Small intestine (tissue), 7 donors: ENCODE measurements around the gene TMEM242. TPM values are rescaled to one million over a fixed set of nuclear protein-coding genes. Genes with fewer than 3 reads are reported as not detected.
"Not testable (repeated sequence)": the region's sequence is repeated elsewhere in the genome, so short reads cannot be mapped to it uniquely, and the experiment has no call there.

Experiments
- DNase-seq, 2 donors: peaks; one replicate each; pipeline versions ENCODE4 v3.0.0 to v3.0.0-alpha.2; 2013
- FAIRE-seq: peaks from 2 replicates; lab custom pipeline; 2012; peaks lifted over from hg19 to GRCh38; lab: Jason Lieb, UNC
- H3K27ac ChIP-seq, 3 donors: one replicate each; pipeline ENCODE4 v1.5.1; 2013; ENCODE audit warnings: low read length in 2 of 3, mild to moderate bottlenecking in 2 of 3, control low read depth in 1 of 3, inconsistent platforms in 1 of 3, low read depth in 1 of 3, moderate library complexity in 1 of 3
- H3K27me3 ChIP-seq, 3 donors: one replicate each; pipeline ENCODE4 v1.6.1; 2013; ENCODE audit warnings: low read length in 3 of 3, inconsistent platforms in 1 of 3; ENCODE audit not compliant: control insufficient read depth in 3 of 3, insufficient read depth in 3 of 3
- H3K36me3 ChIP-seq, 3 donors: one replicate each; pipeline ENCODE4 v1.6.1; 2013; ENCODE audit warnings: low read length in 3 of 3, inconsistent platforms in 1 of 3, low read depth in 1 of 3, mild to moderate bottlenecking in 1 of 3, moderate library complexity in 1 of 3; ENCODE audit not compliant: control insufficient read depth in 3 of 3, insufficient read depth in 2 of 3
- H3K4me1 ChIP-seq, 3 donors: one replicate each; pipeline ENCODE4 v1.6.1; 2013; ENCODE audit warnings: low read length in 2 of 3, inconsistent platforms in 1 of 3, low read depth in 1 of 3, mild to moderate bottlenecking in 1 of 3, moderate library complexity in 1 of 3; ENCODE audit not compliant: control insufficient read depth in 3 of 3, insufficient read depth in 2 of 3
- H3K4me3 ChIP-seq, 3 donors: one replicate each; pipeline ENCODE4 v1.5.1; 2013; ENCODE audit warnings: low read length in 3 of 3, control low read depth in 1 of 3, inconsistent platforms in 1 of 3, low read depth in 1 of 3, mild to moderate bottlenecking in 1 of 3, moderate library complexity in 1 of 3
- H3K9me3 ChIP-seq, 2 donors: one replicate each; pipeline ENCODE4 v1.6.1; 2013; ENCODE audit warnings: low read depth in 1 of 2, low read length in 1 of 2; ENCODE audit not compliant: control insufficient read depth in 2 of 2, insufficient read depth in 1 of 2
- WGBS, 3 donors: extraction: QIAGEN DNeasy Blood & Tissue Kit; methylation state at CpG; one replicate each; pipeline ENCODE4 v1.1.7; 2013; 5-methylcytosine and 5-hydroxymethylcytosine counted together
- polyA plus RNA-seq, 4 donors: library from polyadenylated mRNA; stranded (reverse) in 3 of 4; unstranded in 1 of 4; fragments of 200-250 nt in 3 of 4; fragments of 120-200 nt in 1 of 4; gene quantifications; one replicate each; pipeline versions ENCODE4 v1.2.1 to v1.2.3, GENCODE V29; 2013
- donor health status: healthy with polysubstance abuse.
- donor health status: control.
- donor health status: control.
- donor health status: Bipolar disorder and iron deficiency.
- donor health status: healthy.

TMEM242 gene
- polyA plus RNA-seq, 4 donors: 3.8 to 9.5 (median 5.7) TPM

DNA sequence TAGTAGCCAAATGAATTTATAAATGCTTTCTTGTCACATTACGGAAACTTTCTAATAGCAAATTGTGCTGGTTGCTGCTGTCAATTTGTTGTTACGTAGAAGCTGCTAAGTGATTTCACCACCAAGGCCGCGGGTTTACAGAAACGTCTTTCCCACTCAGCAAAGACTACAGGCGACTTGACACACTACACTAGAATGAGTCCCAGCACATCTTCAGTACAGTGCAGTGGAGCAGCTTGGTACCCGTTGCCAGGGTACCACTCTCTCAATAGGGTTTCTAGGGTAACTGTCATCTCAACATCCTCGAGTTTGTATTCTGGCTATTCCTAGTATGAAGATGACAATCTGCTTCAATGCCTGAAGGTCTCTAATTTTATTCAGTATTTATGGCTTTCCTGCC lies 35.0 kb upstream of the TMEM242 start:
- no peaks in the 10 kb centered on the region for H3K27me3 ChIP-seq
- H3K9me3 ChIP-seq: no peaks in the 10 kb centered on the region
- no peak for FAIRE-seq
- DNase-seq: no peak
- H3K27ac ChIP-seq: no peak overlapping the region
- no peak overlapping the region for H3K4me3 ChIP-seq
- WGBS, 3 donors: 83 to 91% (median 86%) methylated on average over 8 of the region's 8 CpGs
- H3K36me3 ChIP-seq: no peaks in the 10 kb centered on the region
- H3K4me1 ChIP-seq: no peaks in the 10 kb centered on the region

DNA sequence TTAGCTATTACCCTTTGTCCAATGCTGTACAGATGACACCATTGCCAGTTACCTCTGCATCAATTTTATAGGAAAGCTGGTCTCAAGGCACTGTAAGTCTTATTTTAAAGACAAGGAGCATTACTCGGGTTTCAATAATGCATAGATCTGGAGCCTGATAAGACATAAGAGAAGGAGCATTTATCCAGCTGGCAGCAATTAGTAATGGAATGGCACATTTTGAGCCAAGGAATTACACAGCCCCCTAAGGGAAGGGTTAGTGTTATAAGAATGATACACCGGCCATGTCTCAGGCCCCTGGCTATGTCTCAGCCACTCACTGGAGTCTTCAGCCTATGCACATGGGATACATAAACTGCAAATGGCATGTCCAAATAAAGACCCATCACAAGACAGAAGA lies 23.1 kb upstream of the TMEM242 start:
- H3K9me3 ChIP-seq: peaks cover 0 to 5% of the 10 kb centered on the region in 2 donors
- no peak for FAIRE-seq
- no peak overlapping the region for H3K27ac ChIP-seq
- H3K4me3 ChIP-seq: no peak overlapping the region
- H3K4me1 ChIP-seq: no peaks in the 10 kb centered on the region
- H3K27me3 ChIP-seq: peaks cover 0 to 9% (median 2%) of the 10 kb centered on the region in 3 donors
- WGBS, 3 donors: 86 to 89% (median 88%) methylated on average over 2 of the region's 2 CpGs
- H3K36me3 ChIP-seq: no peaks in the 10 kb centered on the region
- no peak for DNase-seq

DNA sequence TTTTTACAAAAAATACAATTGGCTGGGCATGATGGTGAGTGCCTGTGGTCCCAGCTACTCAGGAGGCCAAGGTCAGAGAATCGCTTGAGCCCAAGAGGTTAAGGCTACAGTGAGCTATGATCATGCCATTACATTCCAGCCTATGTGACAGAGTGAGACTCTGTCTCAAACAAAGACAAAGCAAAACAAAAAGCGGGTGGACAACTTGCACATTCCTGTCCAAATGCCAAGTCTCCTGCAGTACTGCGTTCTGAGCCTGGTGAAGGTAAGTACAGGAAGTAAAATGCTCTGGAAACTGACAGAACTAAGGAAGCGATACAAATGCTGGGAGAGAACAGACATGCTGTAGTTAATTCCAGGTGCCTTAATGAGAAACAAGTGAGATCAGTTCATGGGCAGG lies 20.4 kb upstream of the TMEM242 start:
- no peak overlapping the region for H3K27ac ChIP-seq
- no peak overlapping the region for H3K4me3 ChIP-seq
- 54 to 73% (median 62%) methylated on average over 4 of the region's 4 CpGs for WGBS, 3 donors
- no peak for FAIRE-seq
- H3K9me3 ChIP-seq: no peaks in the 10 kb centered on the region
- no peaks in the 10 kb centered on the region for H3K4me1 ChIP-seq
- peaks cover 0 to 7% (median 2%) of the 10 kb centered on the region in 3 donors for H3K27me3 ChIP-seq
- H3K36me3 ChIP-seq: no peaks in the 10 kb centered on the region
- no peak for DNase-seq

- no peak overlapping the region for H3K27ac ChIP-seq
- no peaks in the 10 kb centered on the region for H3K27me3 ChIP-seq
- DNase-seq (no peak), FAIRE-seq (no peak)
- WGBS, 3 donors: 67 to 81% (median 69%) methylated on average over 1 of the region's 1 CpG
- H3K4me3 ChIP-seq: no peak overlapping the region
- no peaks in the 10 kb centered on the region for H3K36me3 ChIP-seq
- no peaks in the 10 kb centered on the region for H3K9me3 ChIP-seq
- H3K4me1 ChIP-seq: no peaks in the 10 kb centered on the region
Observed at GRCh38 chr6:157339432-157339831, 16.1 kb upstream of the TMEM242 start.

DNA sequence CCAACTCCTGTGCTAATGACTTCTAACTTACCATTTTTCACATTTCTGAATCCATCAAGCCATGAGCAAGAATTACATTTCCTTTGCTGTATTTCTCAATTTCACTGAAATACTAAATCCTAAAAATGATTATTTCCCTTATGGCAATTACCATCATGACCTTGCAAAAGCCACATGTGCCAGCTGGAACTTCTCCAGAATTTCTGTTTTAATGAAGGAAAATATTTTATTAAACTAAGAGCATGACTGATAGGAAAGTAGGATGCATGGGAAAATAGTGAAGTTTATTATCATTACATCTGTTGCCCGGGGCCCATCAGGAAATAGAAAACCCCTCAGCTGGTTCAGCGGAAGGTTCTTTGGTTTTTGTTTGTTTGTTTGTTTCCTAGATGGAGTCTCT lies 14.4 kb upstream of the TMEM242 start:
- no peaks in the 10 kb centered on the region for H3K4me1 ChIP-seq
- no peaks in the 10 kb centered on the region for H3K9me3 ChIP-seq
- H3K36me3 ChIP-seq: no peaks in the 10 kb centered on the region
- DNase-seq (no peak), FAIRE-seq (no peak)
- no peak overlapping the region for H3K27ac ChIP-seq
- WGBS, 3 donors: 61 to 91% (median 84%) methylated on average over 2 of the region's 2 CpGs
- H3K4me3 ChIP-seq: no peak overlapping the region
- H3K27me3 ChIP-seq: peaks cover 0 to 3% (median 0%) of the 10 kb centered on the region in 3 donors

DNA sequence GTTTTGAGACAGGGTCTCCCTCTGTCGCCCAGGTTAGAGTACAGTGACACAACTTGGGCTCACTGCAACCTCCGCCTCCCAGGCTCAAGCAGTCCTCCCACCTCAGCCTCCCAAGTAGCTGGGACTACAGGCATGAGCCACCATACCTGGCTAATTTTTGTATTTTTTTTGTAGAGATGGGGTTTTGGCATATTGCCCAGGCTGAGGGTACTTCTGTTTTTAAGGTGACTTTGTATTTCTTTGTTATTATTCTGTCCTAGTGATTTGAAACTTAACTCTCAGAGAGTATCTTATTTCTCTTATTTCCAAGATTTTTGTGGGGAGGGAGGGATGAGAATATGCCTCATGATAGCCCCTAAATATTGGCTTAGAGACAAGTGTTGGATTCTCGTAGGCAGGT lies 14.0 kb upstream of the TMEM242 start:
- WGBS, 3 donors: 74 to 85% (median 77%) methylated on average over 3 of the region's 3 CpGs
- not testable (repeated sequence) for FAIRE-seq

GRCh38 chr6:157335829-157336228 lies 12.5 kb upstream of the TMEM242 start:
- FAIRE-seq: no peak
- DNase-seq: no peak

More for the DNA sequence above, 14.0 kb upstream of the TMEM242 start:
- not testable (repeated sequence) for H3K36me3 ChIP-seq, H3K4me1 ChIP-seq, H3K27me3 ChIP-seq, H3K9me3 ChIP-seq, DNase-seq, H3K27ac ChIP-seq, H3K4me3 ChIP-seq

GRCh38 chr6:157333956-157334355 lies 10.6 kb upstream of the TMEM242 start:
- WGBS, 3 donors: 82 to 85% (median 85%) methylated on average over 3 of the region's 3 CpGs
- no peaks in the 10 kb centered on the region for H3K36me3 ChIP-seq
- peaks cover 0 to 8% (median 0%) of the 10 kb centered on the region in 3 donors for H3K27me3 ChIP-seq
- H3K27ac ChIP-seq: no peak overlapping the region
- no peak overlapping the region for H3K4me3 ChIP-seq
- H3K9me3 ChIP-seq: no peaks in the 10 kb centered on the region
- FAIRE-seq (no peak), DNase-seq (no peak)
- H3K4me1 ChIP-seq: no peaks in the 10 kb centered on the region

More at GRCh38 chr6:157335829-157336228, 12.5 kb upstream of the TMEM242 start:
- no peaks in the 10 kb centered on the region for H3K4me1 ChIP-seq
- no peak overlapping the region for H3K27ac ChIP-seq
- no peaks in the 10 kb centered on the region for H3K9me3 ChIP-seq
- H3K4me3 ChIP-seq: no peak overlapping the region
- 27 to 53% (median 48%) methylated on average over 6 of the region's 6 CpGs for WGBS, 3 donors
- H3K27me3 ChIP-seq: peaks cover 0 to 8% (median 0%) of the 10 kb centered on the region in 3 donors
- H3K36me3 ChIP-seq: no peaks in the 10 kb centered on the region

DNA sequence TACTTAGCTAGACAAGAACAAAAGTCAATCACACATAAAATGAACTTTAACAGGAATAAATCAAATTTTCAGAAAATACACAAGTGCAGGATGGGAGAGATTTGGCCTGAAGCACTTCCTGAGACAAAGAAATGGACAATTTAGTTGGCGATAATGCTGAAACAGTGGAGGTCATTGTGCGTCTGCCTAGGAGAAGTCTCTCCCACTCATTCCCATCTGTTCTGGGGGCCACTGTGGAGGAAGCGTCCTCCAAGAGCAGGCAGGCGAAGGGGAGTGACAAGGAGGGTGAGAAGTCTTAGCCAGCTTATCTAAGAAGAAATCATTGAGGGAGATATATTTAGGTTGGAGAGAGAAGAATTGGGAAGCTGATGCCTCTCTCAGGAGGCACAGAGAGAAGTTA lies 10.2 kb upstream of the TMEM242 start:
- Histone ChIP-seq H3K27me3 (peaks cover 0 to 8% (median 0%) of the 10 kb centered on the region in 3 donors), H3K9me3 (no peaks in the 10 kb centered on the region), H3K4me3 (no peak overlapping the region), H3K4me1 (no peaks in the 10 kb centered on the region), H3K36me3 (no peaks in the 10 kb centered on the region), H3K27ac (no peak overlapping the region)
- FAIRE-seq (no peak), DNase-seq (no peak)
- 92 to 94% (median 93%) methylated on average over 4 of the region's 4 CpGs for WGBS, 3 donors
